ENCODE data around the gene ALS2CL.

The ALS2CL gene

DNA sequence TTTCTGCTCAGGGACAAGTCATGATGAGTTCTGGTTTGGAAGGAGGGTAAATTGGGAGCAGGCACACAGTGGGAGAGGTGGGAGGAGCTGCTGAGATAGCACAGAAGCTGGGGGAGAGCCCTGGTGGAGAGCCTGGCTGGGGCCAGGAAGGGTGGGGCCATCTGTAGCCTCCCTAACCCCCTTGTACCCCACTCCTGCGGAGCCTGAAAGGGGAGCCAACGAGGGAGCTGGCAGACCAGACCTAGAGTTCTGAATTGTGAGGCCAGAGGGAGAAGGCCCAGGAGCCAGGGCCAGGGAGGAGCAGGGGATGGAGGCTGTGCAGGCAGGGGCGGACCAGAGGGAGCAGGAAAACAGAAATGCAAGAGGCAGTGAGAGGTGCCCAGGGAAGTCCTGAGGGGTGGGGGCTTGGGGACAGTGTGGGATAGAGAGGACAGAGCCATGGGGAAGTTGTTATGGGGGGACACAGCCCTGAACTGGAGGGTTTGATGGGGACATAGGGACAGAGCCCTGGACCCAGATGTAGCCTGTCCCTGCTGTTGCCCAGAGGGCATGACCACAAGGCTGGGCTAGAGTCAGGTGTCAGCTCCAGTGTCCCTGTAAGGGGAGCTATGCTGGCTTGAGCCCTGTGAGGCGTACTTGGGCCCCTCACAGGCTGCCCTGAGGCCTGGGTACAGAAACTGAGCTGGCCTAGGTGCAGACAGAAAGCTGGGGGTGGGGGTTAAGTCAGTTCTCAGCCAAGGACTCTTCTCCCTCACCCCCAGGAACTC is 8.9 kb upstream of the ALS2CL start:
- ATAC-seq: no peak

DNA sequence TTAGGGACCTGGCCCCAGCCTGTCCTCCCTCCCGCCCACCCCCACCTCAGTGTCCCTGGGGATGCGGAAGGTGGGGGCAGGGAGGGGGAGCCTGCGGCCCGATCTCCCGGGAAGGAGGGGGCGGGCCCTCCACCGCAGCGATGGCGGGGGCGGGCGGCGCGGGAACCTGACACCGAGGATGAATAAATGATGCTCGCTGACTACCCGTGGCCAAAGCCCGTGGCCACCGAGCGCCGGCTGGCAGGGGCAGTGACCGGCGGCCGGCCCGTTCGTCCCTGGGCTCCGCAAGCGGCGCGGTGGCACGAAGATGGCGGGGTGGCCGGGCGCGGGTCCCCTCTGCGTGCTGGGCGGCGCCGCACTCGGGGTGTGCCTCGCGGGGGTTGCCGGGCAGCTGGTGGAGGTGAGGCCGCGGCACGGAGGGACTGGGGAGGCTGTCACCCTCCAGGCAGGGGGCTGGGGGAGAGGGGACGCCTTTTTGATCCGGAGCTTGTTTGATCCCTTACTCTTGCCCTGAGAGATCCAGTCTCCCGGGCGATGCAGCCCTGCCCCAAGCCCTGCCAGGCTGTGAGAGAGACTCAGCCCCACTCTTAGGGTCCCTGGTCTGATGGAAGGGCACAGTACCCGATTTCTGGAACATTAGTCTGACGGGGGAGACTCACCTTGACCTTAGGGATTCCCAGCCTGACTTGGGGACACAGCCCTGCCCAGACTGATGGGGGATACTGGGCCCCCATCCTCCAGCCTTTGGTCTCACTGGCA is 7.9 kb upstream of the ALS2CL start, which contains the start of gene TMIE:
TSS of gene TMIE (plus strand) at position 212 of the 759 bp plus-strand sequence. CDS start at position 308, 96 bp downstream.
- ATAC-seq: no peak

DNA sequence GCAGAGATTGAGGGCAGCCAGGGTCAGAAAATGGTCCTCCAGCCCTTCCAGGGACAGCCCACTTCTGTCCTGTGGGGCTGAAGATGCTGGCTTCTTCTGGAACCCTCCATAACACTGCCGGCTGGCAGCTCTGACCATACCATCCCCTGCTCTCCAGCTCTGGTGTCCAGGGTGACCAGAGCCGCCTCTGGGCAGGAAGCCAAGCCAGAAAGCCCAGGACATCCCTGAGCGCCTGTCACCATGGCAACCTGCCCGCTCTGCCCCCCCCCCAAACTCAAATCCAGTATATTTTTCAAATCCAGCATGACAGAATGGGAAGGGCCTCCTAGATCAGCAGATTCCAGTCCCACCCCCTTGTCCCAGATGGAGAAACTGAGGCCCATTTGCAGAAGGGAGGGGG is 7.3 kb upstream of the ALS2CL start:
- no peak for ATAC-seq

DNA sequence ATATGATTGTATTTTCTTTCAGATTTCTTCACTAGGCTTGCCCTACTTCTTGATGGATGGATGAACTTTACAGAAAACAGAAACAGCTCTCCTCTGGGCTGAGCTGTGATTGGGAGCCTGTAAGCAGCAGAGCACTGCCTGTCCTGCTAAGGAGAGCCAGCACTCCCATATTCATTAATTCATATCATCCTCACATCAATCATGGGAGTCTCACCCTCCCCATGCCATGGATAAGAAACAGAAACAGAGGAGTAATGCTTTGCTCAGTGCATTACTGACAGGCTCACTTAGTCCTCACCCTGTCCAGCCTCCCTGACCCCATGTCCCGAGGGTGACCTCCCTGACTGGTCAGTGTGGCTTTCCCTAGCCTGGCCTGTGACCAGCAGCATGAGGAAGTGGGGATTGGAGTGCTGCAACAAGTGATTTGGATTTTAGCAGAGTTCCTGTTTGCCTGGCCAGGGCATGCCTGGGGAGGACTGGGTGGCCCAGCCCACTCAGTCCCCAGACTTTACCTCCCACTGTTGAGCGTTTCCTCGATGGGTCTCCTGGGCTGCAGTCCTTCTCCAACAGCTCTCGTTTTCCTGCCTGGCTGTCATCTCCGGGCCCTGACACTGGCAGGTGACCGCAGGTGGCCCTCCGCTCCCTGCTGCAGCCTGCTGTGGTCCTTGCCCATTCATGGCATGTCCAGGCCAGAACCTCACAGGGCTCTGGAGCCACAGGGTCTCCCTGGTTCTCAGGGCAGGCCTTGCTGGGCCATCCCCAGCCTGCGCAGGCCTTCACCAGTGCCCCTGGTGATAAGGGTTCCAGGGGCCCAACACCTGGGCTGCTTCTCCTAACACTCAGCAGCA is 6.4 kb upstream of the ALS2CL start:
- no peak for ATAC-seq

DNA sequence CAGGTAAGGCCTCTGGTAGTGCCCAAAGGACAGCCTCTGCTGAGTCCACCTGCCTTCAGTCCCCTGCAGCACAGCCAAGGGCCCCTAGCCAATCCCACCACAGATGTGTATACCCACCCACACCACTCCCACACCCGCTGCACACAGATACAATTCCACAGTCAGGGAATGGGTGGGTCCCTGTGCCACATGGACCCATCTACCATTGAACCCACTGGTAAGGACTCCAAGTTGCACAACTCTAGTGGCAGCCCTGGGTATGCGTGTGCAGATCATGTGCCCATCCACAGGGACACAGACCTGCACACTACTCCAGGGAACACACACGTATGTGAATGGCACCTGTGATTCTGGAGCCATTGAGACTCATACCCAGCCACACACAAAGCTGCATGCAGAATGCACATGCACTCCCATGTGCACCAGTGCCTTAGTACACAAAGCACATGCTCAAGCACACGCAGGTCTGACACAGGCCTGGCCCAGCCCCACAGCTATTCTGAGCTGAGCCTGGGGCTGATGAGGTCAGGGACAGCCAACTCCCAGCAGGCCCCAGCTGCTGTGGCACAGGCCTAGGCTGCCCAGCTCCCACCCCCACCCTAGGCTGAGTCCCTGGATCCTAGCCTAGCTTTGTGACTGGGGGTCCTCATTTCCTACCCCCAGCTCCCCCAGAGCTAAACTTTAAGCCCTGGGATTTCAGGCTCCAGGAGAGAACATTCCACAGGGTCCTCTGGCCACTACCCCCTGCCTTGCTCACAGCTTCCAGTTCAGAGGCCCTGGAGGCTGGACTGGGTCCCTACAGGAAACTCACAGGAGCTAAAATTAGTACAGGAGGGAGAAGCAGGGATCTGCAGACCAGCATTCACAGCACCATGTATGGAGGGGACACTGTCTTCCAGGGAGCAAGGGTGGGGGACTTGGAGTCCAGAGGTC is 2.7 kb upstream of the ALS2CL start:
- no peak for ATAC-seq

DNA sequence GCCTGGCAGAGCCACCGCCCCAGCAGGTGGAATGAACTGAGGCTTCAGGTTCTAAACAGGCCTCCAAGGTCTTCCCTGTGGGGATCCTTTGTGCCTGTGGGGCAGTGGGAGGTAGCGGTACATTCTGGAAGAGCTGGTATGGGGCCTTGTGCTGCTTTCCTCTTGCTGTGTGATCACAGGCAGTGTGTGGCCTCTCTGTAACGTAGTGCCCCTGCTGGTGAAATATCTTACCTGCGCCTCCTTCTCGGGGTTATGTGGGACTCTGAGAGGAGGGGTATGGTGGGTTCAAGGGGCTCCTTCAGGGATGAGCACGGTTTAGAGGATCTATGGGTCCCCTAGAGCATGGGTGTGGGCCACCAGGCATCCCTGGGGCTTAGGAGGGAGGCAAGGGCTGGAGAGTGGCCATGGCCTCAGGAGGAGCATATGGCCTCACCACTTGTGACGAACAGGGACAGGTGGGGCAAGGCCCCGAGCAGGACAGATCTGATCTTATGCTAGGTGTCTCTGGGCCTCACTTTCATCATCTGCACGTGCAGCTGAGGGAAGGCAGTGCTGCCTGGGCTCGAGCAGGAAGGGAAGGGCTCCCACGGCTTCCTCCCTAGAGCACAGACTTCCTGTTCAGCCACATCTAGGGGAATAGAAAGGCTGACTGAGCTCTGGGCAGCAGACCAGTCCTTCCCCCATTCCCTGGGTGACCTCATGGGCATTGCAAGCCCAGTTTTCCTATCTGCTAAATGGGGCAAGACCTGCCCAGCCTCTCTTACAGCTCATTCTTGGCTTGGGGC is 1.9 kb upstream of the ALS2CL start:
- peak; percentile 41 to 55 for ATAC-seq

DNA sequence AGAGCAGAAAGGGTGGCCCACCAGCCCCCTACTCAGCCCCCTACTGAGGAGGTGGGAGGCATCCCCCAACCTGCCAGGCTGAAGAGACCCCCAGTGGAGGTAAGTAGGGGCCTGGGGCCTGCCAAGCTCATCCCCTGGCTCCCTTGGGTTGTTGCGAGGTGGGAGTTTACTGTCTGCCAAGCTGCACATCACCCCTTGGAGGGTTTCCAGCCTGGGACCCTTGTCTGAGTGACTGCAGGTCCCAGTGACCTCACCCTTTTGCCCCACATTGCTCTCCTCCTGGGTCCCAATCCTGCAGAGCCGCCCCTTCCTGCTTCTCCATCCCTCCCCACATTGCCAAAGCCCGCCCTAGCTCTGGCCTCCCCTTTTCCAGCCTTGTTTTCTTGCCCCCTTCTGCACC is 1.0 kb upstream of the ALS2CL start:
- ATAC-seq: no peak

DNA sequence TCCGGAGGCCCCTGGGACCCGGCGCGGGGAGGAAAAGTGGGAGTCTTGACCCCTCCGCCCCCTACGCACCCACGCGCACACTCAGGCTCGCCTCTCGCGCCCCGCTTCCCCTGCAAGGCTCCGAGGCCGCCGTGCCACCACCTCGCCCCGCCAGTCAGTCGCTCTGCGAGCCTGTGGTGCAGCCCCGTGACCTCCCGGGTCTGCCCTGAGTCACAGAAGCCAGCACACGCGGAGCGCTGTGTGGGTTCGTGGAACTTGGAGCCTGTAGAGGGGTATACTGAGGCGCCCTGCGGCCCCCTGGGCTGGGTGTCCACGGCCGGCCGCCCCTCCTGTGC is 380 bp upstream of the ALS2CL start:
- ATAC-seq: peak; percentile 44 to 52

DNA sequence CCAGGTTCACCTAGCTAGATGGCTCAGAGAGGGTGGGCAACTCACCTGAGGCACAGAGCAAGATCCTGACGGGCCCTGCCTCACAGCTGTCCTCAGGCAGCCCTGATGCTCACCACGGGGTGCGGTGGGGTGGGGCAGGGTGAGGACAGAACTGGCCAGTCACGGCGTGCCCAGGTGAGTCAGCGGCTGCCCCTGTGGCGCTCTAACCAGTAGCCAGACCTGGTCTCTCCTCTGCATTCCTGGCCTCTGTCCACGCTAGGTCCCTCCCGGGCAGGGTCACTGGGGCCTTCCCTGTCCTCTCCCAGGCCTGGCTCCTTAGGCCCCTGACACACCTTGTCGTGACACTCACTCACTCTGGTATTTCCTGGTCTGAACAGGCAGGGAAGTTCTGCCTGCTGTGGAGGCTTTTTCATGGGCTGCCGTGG is 901 bp downstream of the ALS2CL start:
- no peak for ATAC-seq

DNA sequence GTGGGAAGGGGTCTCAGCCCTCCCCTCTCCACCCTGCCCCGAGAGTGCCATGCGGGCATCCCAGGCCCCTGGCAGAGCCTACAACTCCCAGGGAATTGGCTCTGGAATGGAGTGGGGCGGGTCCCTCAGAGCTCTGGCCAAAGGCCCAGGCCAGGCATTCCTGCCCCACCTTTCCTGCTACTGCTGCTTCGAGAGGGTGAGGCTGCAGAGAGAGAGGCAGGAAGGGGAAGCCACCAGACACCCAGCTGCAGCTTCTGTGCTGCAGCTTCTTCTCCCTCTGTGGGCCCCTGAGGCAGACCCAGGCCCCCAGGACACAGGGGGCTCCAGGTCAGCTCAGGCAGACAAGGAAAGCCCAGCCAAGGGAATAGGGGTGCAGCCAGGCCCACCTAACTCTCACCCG is 2.7 kb downstream of the ALS2CL start:
- no peak for ATAC-seq

DNA sequence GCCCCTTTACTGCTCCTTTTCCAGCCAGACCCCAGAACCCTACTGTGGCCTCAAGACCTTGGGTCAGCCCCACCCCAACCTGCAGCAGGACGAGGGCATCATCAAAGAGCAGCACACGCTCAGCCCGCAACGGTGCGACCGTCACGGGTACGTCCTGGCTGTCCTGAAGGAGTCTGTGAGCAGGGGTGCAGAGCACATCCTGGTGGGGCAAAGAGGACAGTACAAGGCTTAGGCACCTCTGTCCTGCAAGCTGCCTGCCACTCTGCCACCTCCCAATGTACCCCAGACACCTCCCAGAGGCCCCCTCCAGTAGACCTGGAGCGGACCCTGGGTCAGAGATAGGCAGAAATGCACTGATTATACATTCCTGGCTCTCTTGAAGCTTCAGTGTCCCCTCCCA is 8.0 kb downstream of the ALS2CL start:
- ATAC-seq: no peak

DNA sequence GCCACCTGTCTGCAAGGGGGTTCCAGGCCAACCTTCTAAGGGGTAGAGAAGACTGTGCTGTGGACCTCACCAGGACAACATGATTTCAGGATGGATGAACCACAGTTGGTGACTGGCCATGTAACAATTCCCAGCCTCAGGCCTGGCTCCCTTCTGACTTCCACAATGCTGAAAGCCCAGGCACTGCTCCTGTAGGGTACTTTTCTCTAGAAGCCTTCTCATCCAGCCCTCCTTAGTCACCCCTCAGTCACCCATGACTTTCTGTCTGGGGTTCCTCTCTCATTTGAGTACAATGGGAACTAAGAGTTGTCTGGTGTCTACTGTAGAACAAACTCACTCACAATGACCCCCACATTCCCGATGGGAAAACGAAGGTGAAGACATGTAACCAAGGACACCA is 8.6 kb downstream of the ALS2CL start:
- no peak for ATAC-seq

DNA sequence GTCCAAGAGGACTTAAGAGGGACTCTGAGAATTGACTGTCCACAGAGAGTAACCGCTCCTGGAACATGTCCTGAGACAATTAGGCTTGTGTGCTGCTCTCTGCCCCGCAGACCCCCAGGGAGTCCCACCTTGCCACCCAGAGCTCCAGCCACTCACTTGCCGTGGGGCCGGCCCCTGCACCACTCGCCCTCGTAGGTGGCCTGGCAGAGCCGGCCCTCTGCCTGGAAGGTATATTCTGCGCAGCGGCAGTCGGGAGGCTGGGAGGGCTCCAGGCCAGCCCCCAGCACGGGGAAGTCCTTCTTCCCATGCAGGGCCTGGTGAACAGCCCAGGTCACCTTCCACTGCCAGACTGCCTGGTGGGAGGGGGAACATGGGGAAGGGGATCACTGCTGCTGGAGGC is 10.5 kb downstream of the ALS2CL start:
- no peak for ATAC-seq

DNA sequence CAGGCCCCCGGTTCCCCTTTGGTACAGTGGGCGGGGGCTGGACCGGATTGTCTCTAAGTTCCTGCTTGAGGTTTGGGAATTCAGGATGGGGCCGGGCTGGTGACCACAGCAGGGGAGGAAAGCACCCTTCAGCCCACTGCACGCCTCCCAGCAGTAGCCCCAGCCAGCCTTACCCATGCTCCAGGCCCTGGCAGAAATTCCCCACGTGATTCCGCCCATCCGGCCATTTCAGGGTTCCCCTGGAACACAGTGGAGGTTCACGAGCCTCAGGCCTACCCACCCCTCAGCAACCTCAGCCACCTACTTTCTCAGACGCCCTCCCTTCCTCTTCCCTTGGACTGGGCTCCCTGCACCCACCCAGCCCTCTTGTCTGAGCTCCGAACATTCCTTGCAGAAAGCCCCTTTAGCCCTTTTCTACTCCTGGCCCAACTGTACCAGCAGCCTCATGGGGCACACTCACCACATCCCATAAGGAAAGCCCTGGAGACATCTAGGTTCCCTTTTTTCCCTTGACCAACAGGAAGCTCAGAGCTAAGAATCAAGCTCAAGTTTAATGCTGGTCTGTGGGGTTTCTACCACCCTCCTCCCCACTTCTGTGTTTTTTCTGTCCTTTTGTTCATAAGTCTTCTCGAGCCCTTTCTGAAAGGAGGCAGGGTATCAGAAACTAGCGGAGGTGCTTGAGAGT is 11.5 kb downstream of the ALS2CL start:
- ATAC-seq: no peak

DNA sequence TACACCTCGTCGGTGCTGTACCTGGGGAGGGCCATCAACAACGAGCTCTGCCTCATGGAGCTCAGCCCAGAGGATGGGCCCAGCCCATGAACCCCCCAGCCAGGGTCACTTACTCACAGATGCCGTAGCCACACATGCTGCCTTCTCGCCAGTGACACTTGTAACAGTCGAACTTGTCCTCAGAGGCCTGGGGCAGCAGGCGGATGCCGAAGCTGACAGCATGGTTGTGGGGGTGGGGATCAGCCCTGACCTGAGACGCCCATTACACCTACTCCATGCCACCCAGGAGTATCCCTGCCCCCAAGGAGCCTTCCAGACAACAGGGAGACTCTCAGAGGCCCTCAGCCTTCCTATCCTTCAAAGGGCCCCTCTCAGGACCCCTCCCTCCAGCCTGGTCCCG is 12.1 kb downstream of the ALS2CL start:
- ATAC-seq: no peak

DNA sequence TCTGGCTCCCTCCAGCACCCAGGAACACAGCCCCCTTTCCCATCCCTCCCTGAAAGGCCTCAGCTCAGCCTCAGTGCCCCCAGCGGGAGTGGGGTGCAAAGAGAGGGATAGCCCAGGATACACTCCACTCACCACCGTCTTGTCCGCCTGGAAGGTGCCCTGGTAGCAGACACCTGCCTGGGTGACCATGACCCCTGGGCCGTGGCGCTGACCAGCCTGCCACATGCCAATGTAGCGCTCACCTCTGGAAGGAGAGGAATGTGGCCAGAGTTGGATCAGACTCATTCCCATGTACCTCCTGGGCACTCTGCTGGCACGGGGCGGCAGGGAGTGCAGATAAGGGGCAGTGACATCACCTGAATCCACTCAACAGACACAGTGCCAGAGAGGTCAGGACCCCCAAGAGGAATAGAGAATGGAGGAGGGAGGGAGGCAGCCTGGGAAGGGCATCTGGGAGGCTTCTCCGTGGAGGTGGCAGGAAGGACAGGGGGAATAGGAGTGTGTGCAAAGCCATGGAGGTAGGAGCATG is 13.1 kb downstream of the ALS2CL start:
- ATAC-seq: no peak

DNA sequence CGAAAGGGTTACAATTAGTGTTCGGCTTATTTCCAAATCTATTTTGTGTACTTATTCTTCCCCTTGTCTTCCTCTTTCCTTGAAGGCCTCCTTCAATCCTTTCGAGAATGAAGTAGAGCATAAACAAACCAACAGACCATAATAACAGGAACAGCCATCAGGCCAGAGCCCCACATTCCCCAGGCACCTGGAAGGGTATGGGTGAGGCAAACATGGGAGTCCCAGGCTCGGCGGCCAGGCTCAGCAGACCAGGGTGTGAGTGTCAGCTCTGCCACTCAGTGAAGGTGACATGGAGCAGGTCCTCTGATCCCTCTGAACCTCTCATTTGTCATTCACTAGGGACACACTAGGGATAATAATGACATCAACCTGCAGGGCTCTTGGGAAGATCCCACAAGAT is 13.8 kb downstream of the ALS2CL start:
- no peak for ATAC-seq

DNA sequence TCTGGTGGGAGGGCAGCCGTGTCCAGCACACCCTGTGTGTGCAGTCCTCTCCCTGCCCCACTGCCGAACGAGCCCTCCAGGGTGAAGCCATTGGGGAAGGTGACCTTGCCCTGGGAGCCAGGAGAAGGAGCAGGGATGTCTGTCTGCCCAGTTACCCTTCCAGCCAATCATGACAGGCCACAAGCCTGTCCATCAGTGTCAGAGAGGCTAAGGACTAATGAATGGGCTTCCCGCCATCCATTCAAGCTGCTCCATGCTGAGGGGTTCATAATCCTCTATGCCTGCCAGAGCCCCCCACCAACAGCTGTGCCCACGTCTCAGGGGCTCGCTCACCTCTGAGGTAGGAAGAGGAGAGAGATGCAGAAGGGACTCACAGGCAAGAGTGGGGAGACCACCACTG is 15.2 kb downstream of the ALS2CL start:
- no peak for ATAC-seq

DNA sequence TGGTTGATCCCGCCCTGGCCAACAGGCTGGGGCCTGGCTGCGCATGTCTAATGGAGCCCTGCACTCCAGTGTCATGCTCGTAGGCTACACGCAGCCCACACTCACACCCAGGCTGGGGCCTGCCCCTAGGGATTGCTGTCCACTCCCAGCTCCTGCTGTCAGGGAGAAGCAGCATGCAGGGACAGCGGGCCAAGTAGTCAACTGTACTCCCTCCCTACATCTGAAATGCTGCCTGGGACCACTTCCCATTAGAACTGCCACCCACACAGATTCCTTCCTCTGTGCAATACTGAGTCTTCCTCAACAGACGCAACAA is 16.1 kb downstream of the ALS2CL start:
- ATAC-seq: no peak

DNA sequence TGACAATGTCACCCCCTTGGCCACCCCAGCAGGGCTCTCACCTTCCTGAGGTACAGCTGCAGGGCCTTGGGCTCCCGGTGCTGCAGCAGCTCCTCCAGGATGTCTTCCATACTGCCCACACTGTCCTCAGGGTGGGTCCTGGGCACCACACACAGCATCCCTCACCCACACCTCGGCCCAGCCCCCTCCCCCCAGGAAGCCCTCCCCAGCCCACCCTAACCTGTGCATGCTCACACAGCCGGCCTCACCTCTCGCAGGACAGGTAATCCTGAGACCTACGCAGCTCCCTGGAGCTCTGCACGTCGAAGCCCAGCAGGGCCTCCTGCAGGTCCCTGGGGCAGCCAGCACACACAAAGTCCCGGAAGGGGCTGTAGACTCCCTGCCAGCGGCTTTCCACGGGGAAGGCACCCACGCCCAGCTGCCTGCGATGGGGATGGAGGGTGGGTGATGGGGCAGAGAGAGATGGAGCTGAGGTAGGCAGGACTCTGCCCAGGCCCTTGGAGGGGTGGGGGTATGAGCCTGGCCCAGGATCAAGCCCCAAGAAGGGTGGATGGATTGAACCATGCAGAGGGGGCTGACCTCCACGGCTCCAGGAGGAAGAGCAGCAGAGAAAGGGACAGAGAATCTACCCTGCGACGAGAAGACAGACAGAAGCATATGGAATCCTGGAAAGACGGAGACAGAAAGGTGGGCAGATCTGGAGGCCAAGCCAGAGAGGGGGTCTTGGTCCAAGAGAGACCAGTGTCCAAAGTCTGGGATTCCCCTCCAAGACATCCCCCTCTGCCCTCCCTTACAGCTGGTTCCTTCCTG is 16.7 kb downstream of the ALS2CL start:
- ATAC-seq: no peak
